ENCODE data around the gene DIS3L2. TPM values are rescaled to one million over a fixed set of nuclear protein-coding genes. Genes with fewer than 3 reads are reported as not detected.
"Not testable (repeated sequence)": the region's sequence is repeated elsewhere in the genome, so short reads cannot be mapped to it uniquely, and the experiment has no call there.

The DIS3L2 gene
- total RNA-seq, 1 donor = 30.7 TPM

GRCh38 chr2:232377841-232378734 is 416.6 kb downstream of the DIS3L2 start:
- no peak overlapping the region for H3K4me3 ChIP-seq (ENCODE audit: low read depth, low read length)
- no peak for DNase-seq (ENCODE audit: low read depth)
- TF ChIP-seq CTCF (IDR thresholded peaks at IDR 0.05; ENCODE audit: insufficient read depth, low read depth, low read length) = no peak

- DNase-seq (ENCODE audit: low read depth); H3K4me3 ChIP-seq (ENCODE audit: low read depth, low read length): not testable (repeated sequence)
These were observed 417.2 kb downstream of the DIS3L2 start, which contains the start of gene ALPP for GRCh38 chr2:232378735-232379151. TSS of gene ALPP (plus strand) at chr2:232378751. CDS start at chr2:232378803, 52 bp downstream.

- H3K4me3 ChIP-seq (ENCODE audit: low read depth, low read length); DNase-seq (ENCODE audit: low read depth): not testable (repeated sequence)
These were observed 418.4 kb downstream of the DIS3L2 start for GRCh38 chr2:232379610-232380590.

GRCh38 chr2:232381204-232382031 is 419.9 kb downstream of the DIS3L2 start:
- DNase-seq (ENCODE audit: low read depth); H3K4me3 ChIP-seq (ENCODE audit: low read depth, low read length): not testable (repeated sequence)

GRCh38 chr2:232382331-232383225 is 421.1 kb downstream of the DIS3L2 start:
- no peak for TF ChIP-seq CTCF (IDR thresholded peaks at IDR 0.05; ENCODE audit: insufficient read depth, low read depth, low read length)
- peak; percentile 51 for DNase-seq (ENCODE audit: low read depth)

GRCh38 chr2:232384466-232384865 is 423.0 kb downstream of the DIS3L2 start:
- no peak for TF ChIP-seq CTCF (IDR thresholded peaks at IDR 0.05; ENCODE audit: insufficient read depth, low read depth, low read length)
- no peak overlapping the region for H3K4me3 ChIP-seq (ENCODE audit: low read depth, low read length)
- DNase-seq (ENCODE audit: low read depth) = no peak

More at GRCh38 chr2:232382331-232383225, 421.1 kb downstream of the DIS3L2 start:
- H3K4me3 ChIP-seq (ENCODE audit: low read depth, low read length) = no peak overlapping the region

- H3K4me3 ChIP-seq (ENCODE audit: low read depth, low read length) = peak overlapping the region; percentile 25
- not testable (repeated sequence) for DNase-seq (ENCODE audit: low read depth)
These were observed 423.5 kb downstream of the DIS3L2 start for GRCh38 chr2:232385058-232385457.

All from fibroblast of villous mesenchyme (primary cell).